Measurements from ENCODE around the gene TDRD12.

DNA sequence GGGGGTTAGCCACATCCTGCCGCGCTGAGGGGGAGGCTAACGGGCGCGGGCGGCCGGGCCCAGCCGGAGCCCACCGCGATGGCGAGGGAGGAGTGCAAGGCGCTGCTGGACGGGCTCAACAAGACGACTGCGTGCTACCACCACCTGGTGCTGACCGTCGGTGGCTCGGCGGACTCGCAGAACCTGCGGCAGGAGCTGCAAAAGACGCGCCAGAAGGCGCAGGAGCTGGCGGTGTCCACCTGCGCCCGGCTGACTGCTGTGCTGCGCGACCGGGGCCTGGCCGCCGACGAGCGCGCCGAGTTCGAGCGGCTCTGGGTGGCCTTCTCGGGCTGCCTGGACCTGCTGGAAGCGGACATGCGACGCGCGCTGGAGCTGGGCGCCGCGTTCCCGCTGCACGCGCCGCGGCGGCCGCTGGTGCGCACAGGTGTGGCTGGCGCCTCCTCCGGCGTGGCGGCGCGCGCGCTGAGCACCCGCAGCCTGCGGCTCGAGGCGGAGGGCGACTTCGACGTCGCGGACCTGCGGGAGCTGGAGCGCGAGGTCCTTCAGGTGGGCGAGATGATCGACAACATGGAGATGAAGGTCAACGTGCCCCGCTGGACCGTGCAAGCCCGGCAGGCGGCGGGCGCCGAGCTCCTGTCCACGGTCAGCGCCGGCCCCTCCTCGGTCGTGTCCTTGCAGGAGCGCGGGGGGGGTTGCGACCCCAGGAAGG is 43.2 kb upstream of the TDRD12 start:
- TF ChIP-seq CTCF (IDR thresholded peaks at IDR 0.05) (no peak), POLR2A (IDR thresholded peaks at IDR 0.05) (no peak)

Measured in thyroid gland (tissue), 4 donors.